OCI-LY7 (cell line): ENCODE measurements around the gene ENDOV. TPM values are rescaled to one million over a fixed set of nuclear protein-coding genes. Genes with fewer than 3 reads are reported as not detected.

ENCODE experiments used
- BruUV-seq: library from RNA; stranded (reverse); fragments of 400-500 nt; replicated peaks from 2 replicates; lab custom pipeline; 2021; lab: Mats Ljungman, UMichigan
- CTCF ChIA-PET: fragments of 300-600 bp; sonication (Branson Sonifier 250); formaldehyde crosslinking; loops from one replicate; lab custom pipeline; 2022; ENCODE audit warnings: antibody characterized with exemption; ENCODE audit not compliant: unreplicated experiment; lab: Charles Lee
- POLR2A ChIA-PET: fragments of 300-600 bp; sonication (Branson Sonifier 250); formaldehyde crosslinking; loops from one replicate; lab custom pipeline; 2022; ENCODE audit warnings: antibody characterized with exemption; lab: Charles Lee
- DNase-seq: peaks from one replicate; pipeline ENCODE4 v3.0.0-alpha.2; 2015; ENCODE audit warnings: low spot score
- H2AFZ ChIP-seq: fragments of 200-600 bp; sonication (generic), shearing (Covaris generic); 2 replicates; pipeline ENCODE4 v1.6.1; 2014; ENCODE audit warnings: mild to moderate bottlenecking, antibody characterized with exemption, low read length, moderate library complexity
- H3K27ac ChIP-seq: fragments of 200-600 bp; sonication (generic); 2 replicates; pipeline ENCODE4 v1.5.1; 2014; ENCODE audit warnings: mixed run types, low read depth, mild to moderate bottlenecking, moderate library complexity, low read length, inconsistent platforms; ENCODE audit not compliant: poor library complexity, severe bottlenecking
- H3K36me3 ChIP-seq: fragments of 200-600 bp; sonication (generic); 2 replicates; pipeline ENCODE4 v1.6.1; 2014; ENCODE audit warnings: mild to moderate bottlenecking, antibody characterized with exemption, low read length, moderate library complexity, mixed read lengths; ENCODE audit not compliant: insufficient read depth
- H3K4me1 ChIP-seq: fragments of 200-600 bp; sonication (generic); 2 replicates; pipeline ENCODE4 v1.5.1; 2014; ENCODE audit warnings: mild to moderate bottlenecking, low read length; ENCODE audit not compliant: insufficient read depth, poor library complexity, severe bottlenecking
- H3K4me2 ChIP-seq: fragments of 200-600 bp; sonication (generic); 2 replicates; pipeline ENCODE4 v1.6.1; 2014; ENCODE audit warnings: mild to moderate bottlenecking, low read length
- H3K4me3 ChIP-seq: fragments of 200-600 bp; sonication (generic); 2 replicates; pipeline ENCODE4 v1.5.1; 2014; ENCODE audit warnings: mild to moderate bottlenecking, low read depth, low read length; ENCODE audit not compliant: poor library complexity, severe bottlenecking
- H3K79me2 ChIP-seq: fragments of 200-600 bp; sonication (generic); 2 replicates; pipeline ENCODE4 v1.6.1; 2016; ENCODE audit warnings: low read depth, mild to moderate bottlenecking, low read length, moderate library complexity, mixed read lengths; ENCODE audit not compliant: insufficient read depth
- H3K9me2 ChIP-seq: fragments of 200-600 bp; sonication (generic); 2 replicates; pipeline ENCODE4 v1.6.1; 2016; ENCODE audit warnings: mild to moderate bottlenecking, low read length, mixed read lengths; ENCODE audit not compliant: insufficient read depth
- H3K9me3 ChIP-seq: fragments of 200-600 bp; sonication (generic); 2 replicates; pipeline ENCODE4 v1.6.1; 2014; ENCODE audit warnings: mild to moderate bottlenecking, mixed run types, low read length, mixed read lengths
- H4K20me1 ChIP-seq: fragments of 200-600 bp; sonication (generic); 2 replicates; pipeline ENCODE4 v1.6.1; 2014; ENCODE audit warnings: mild to moderate bottlenecking, antibody characterized with exemption, low read length, moderate library complexity, mixed read lengths; ENCODE audit not compliant: insufficient read depth
- CTCF ChIP-seq: fragments of 200-600 bp; sonication (generic); conservative IDR thresholded peaks from 2 replicates; pipeline ENCODE4 v1.5.1; 2014; ENCODE audit warnings: mild to moderate bottlenecking, antibody characterized with exemption, low read length, moderate library complexity, mixed read lengths
- EZH2phosphoT487 ChIP-seq: fragments of 200-600 bp; sonication (generic); IDR thresholded peaks from 2 replicates; pipeline ENCODE4 v1.6.1; 2018; ENCODE audit warnings: low read depth, borderline replicate concordance, mild to moderate bottlenecking, mixed run types, antibody characterized with exemption, low read length, moderate library complexity, mixed read lengths
- intact Hi-C: fragments of 100-400 bp; cut with micrococcal nuclease; formaldehyde crosslinking; loops from one replicate; pipeline ENCODE4 v1.10.0; 2022; ENCODE audit not compliant: unreplicated experiment
- total RNA-seq, 2 experiments: library from RNA; depleted of rRNA in 1 of 2; stranded (reverse); fragments of >200 nt in 1 of 2; shearing (Covaris generic) in 1 of 2; gene quantifications; 2 replicates each; pipeline ENCODE4 v1.2.3, GENCODE V29; 2014 to 2022

ENDOV gene
- total RNA-seq, 2 experiments from 2014 or later = 22.4 to 33.1 TPM

- BruUV-seq = no TSS peak
- Histone ChIP-seq H2AFZ (no peak overlapping the region), H3K79me2 (no peaks in the 10 kb centered on the region), H3K4me2 (no peak overlapping the region), H3K9me3 (no peaks in the 10 kb centered on the region), H3K4me3 (no peak overlapping the region), H3K36me3 (no peaks in the 10 kb centered on the region), H3K9me2 (no peaks in the 10 kb centered on the region), H3K27ac (no peak overlapping the region), H3K4me1 (no peaks in the 10 kb centered on the region), H4K20me1 (no peaks in the 10 kb centered on the region)
- ChIA-PET CTCF (interaction anchor here (0.5 to 0.6 kb wide), 2 partner anchors 341 to 344 kb away, joined by 4 to 10 read pairs; partner anchors contain the start of gene GAA), POLR2A (interaction anchor here (0.9 kb wide), 1 partner anchor 12 kb away, joined by 3 read pairs; no protein-coding TSS in a partner anchor)
- intact Hi-C loops = no loop called here
- DNase-seq = no peak
- TF ChIP-seq CTCF = no peak
Measured at GRCh38 chr17:80442764-80443163, 27.8 kb downstream of the ENDOV start.

GRCh38 chr17:80443498-80443897 lies 28.5 kb downstream of the ENDOV start:
- Histone ChIP-seq H3K4me3 (no peak overlapping the region), H3K79me2 (no peaks in the 10 kb centered on the region), H3K4me1 (no peaks in the 10 kb centered on the region), H3K4me2 (no peak overlapping the region), H3K9me3 (no peaks in the 10 kb centered on the region), H3K9me2 (no peaks in the 10 kb centered on the region), H3K27ac (no peak overlapping the region), H2AFZ (no peak overlapping the region), H4K20me1 (no peaks in the 10 kb centered on the region), H3K36me3 (no peaks in the 10 kb centered on the region)
- CTCF ChIA-PET = interaction anchor here (0.6 kb wide), 1 partner anchor 342 kb away, joined by 10 read pairs; the partner anchor contains the start of gene GAA
- POLR2A ChIA-PET = no interaction called here
- BruUV-seq = no TSS peak
- no peak for DNase-seq
- intact Hi-C loops = no loop called here
- TF ChIP-seq EZH2phosphoT487 (no peak), CTCF (no peak)

GRCh38 chr17:80443916-80444643 lies 29.1 kb downstream of the ENDOV start:
- Histone ChIP-seq H2AFZ (no peak overlapping the region), H3K9me2 (no peaks in the 10 kb centered on the region), H3K36me3 (no peaks in the 10 kb centered on the region), H3K79me2 (no peaks in the 10 kb centered on the region), H3K9me3 (no peaks in the 10 kb centered on the region), H3K27ac (no peak overlapping the region), H3K4me1 (no peaks in the 10 kb centered on the region), H3K4me3 (no peak overlapping the region), H3K4me2 (no peak overlapping the region), H4K20me1 (no peaks in the 10 kb centered on the region)
- TF ChIP-seq CTCF = no peak
- no peak for TF ChIP-seq EZH2phosphoT487
- DNase-seq = no peak
- CTCF ChIA-PET = no interaction called here
- no TSS peak for BruUV-seq
- POLR2A ChIA-PET = no interaction called here
- intact Hi-C loops = no loop called here
